Tibial artery (tissue), 4 donors: Measurements from ENCODE around the gene BLM.

Experiments used
- DNase-seq, 2 donors: peaks; one replicate each; pipeline ENCODE4 v3.0.0-alpha.2; 2019
- H3K27ac ChIP-seq, 2 donors: fragments of 200-600 bp; sonication (generic) in 1 of 2; 1 replicate in 1 of 2; 2 replicates in 1 of 2; pipeline ENCODE4 v1.5.1; 2018 to 2019; ENCODE audit warnings: mild to moderate bottlenecking in 1 of 2
- H3K27me3 ChIP-seq, 2 donors: fragments of 200-600 bp; sonication (generic) in 1 of 2; one replicate each; pipeline versions ENCODE4 v1.5.1 to v1.6.0; 2016 to 2019
- H3K36me3 ChIP-seq, 3 donors: fragments of 200-600 bp; sonication (generic) in 2 of 3; one replicate each; pipeline ENCODE4 v1.5.1; 2016 to 2019; ENCODE audit warnings: mild to moderate bottlenecking in 2 of 3
- H3K4me1 ChIP-seq, 4 donors: fragments of 200-600 bp; sonication (generic) in 2 of 4; 1 replicate in 3 of 4; 2 replicates in 1 of 4; pipeline ENCODE4 v1.5.1; 2016 to 2019
- H3K4me3 ChIP-seq, 2 donors: fragments of 200-600 bp; sonication (generic) in 1 of 2; 1 replicate in 1 of 2; 2 replicates in 1 of 2; pipeline ENCODE4 v1.5.1; 2018 to 2019; ENCODE audit warnings: mild to moderate bottlenecking in 2 of 2
- H3K9me3 ChIP-seq, 3 donors: fragments of 200-600 bp; sonication (generic) in 1 of 3; one replicate each; pipeline ENCODE4 v1.5.1; 2016 to 2019
- CTCF ChIP-seq, 2 experiments: fragments of 200-600 bp in 1 of 2; fragments of 450-650 bp in 1 of 2; IDR thresholded peaks; one replicate each; pipeline ENCODE4 v1.5.1; 2017 to 2019; ENCODE audit warnings: antibody characterized with exemption in 2 of 2, mild to moderate bottlenecking in 1 of 2, moderate library complexity in 1 of 2
- intact Hi-C: fragments of 100-400 bp; cut with DNase I; formaldehyde crosslinking; loops from one replicate; pipeline ENCODE4 v1.15.0; 2023; ENCODE audit warnings: low total_unique reads

The BLM gene

GRCh38 chr15:90711418-90711824, 5.7 kb upstream of the BLM start:
- H3K9me3 ChIP-seq = no peaks in the 10 kb centered on the region
- no peaks in the 10 kb centered on the region for H3K27me3 ChIP-seq
- H3K4me3 ChIP-seq = no peak overlapping the region
- H3K27ac ChIP-seq = no peak overlapping the region
- intact Hi-C loops = no loop called here
- no peak for DNase-seq
- no peak for TF ChIP-seq CTCF (IDR thresholded peaks at IDR 0.05)
- peaks cover 0 to 6% (median 1%) of the 10 kb centered on the region in 4 donors for H3K4me1 ChIP-seq
- no peaks in the 10 kb centered on the region for H3K36me3 ChIP-seq

GRCh38 chr15:90711842-90712241, 5.3 kb upstream of the BLM start:
- no peaks in the 10 kb centered on the region for H3K36me3 ChIP-seq
- peaks cover 0 to 6% (median 1%) of the 10 kb centered on the region in 4 donors for H3K4me1 ChIP-seq
- no peaks in the 10 kb centered on the region for H3K9me3 ChIP-seq
- no peak for DNase-seq
- intact Hi-C loops = no loop called here
- H3K27me3 ChIP-seq = no peaks in the 10 kb centered on the region
- no peak for TF ChIP-seq CTCF (IDR thresholded peaks at IDR 0.05)
- H3K27ac ChIP-seq = no peak overlapping the region
- no peak overlapping the region for H3K4me3 ChIP-seq

- Histone ChIP-seq H3K36me3 (no peaks in the 10 kb centered on the region), H3K27ac (no peak overlapping the region), H3K9me3 (no peaks in the 10 kb centered on the region), H3K4me3 (no peak overlapping the region), H3K27me3 (no peaks in the 10 kb centered on the region), H3K4me1 (peaks cover 6 to 13% (median 9%) of the 10 kb centered on the region in 4 donors)
- no peak for TF ChIP-seq CTCF (IDR thresholded peaks at IDR 0.05)
- no peak for DNase-seq
- intact Hi-C loops = no loop called here
These were observed 4.1 kb upstream of the BLM start for GRCh38 chr15:90713081-90713480.

- Histone ChIP-seq H3K9me3 (no peaks in the 10 kb centered on the region), H3K4me1 (peaks cover 6 to 13% (median 10%) of the 10 kb centered on the region in 4 donors), H3K36me3 (no peaks in the 10 kb centered on the region), H3K4me3 (peak overlapping the region; percentile 58 to 78), H3K27ac (peak overlapping the region; percentile 88 to 91), H3K27me3 (no peaks in the 10 kb centered on the region)
- no peak for TF ChIP-seq CTCF (IDR thresholded peaks at IDR 0.05)
- intact Hi-C loops = loop anchor here (5.0 kb wide), 1 partner anchor 156 kb away; no protein-coding TSS in a partner anchor
- no peak for DNase-seq
These were observed 700 bp upstream of the BLM start for GRCh38 chr15:90716317-90716975.

- Histone ChIP-seq H3K27ac (no peak overlapping the region), H3K36me3 (no peaks in the 10 kb centered on the region), H3K27me3 (no peaks in the 10 kb centered on the region), H3K9me3 (no peaks in the 10 kb centered on the region), H3K4me3 (no peak overlapping the region), H3K4me1 (peaks cover 6 to 13% (median 10%) of the 10 kb centered on the region in 4 donors)
- no peak for DNase-seq
- no peak for TF ChIP-seq CTCF (IDR thresholded peaks at IDR 0.05)
- intact Hi-C loops = loop anchor here (5.0 kb wide), 1 partner anchor 154 kb away; no protein-coding TSS in a partner anchor
These were observed 1.1 kb downstream of the BLM start for GRCh38 chr15:90718232-90718631.
